HCT116 (cell line): ENCODE data around the gene VAV2. TPM values are rescaled to one million over a fixed set of nuclear protein-coding genes. Genes with fewer than 3 reads are reported as not detected.

ENCODE experiments used
- ATAC-seq: fragments of 200-7000 bp; cut with Tn5 transposase; 2 replicates; pipeline ENCODE4 v1.9.1; 2020; ENCODE audit warnings: mild to moderate bottlenecking, moderate library complexity
- BruUV-seq: library from RNA; stranded (reverse); fragments of 400-500 nt; replicated peaks from 2 replicates; lab custom pipeline; 2021; lab: Mats Ljungman, UMichigan
- CTCF ChIA-PET: fragments of 300-600 bp; sonication (Branson Sonifier 250); formaldehyde crosslinking; loops from one replicate; lab custom pipeline; 2021; ENCODE audit warnings: antibody characterized with exemption; lab: Charles Lee
- POLR2A ChIA-PET: fragments of 300-600, 350-600 bp; sonication (Branson Sonifier 250); formaldehyde crosslinking; loops from one replicate; lab custom pipeline; 2021; ENCODE audit warnings: antibody characterized with exemption; lab: Charles Lee
- RAD21 ChIA-PET, 2 experiments: fragments of 300-600 bp; sonication (Branson Sonifier 250); formaldehyde crosslinking; loops; one replicate each; lab custom pipeline; 2023; ENCODE audit warnings: low total read pairs in 2 of 2; ENCODE audit not compliant: uncharacterized antibody in 2 of 2, unreplicated experiment in 2 of 2, low non-redundant PET in 1 of 2; lab: Charles Lee
- DNase-seq: peaks from one replicate; pipeline ENCODE4 v3.0.0-alpha.2; 2010; ENCODE audit warnings: low read depth, low spot score
- H2AFZ ChIP-seq: fragments of 200-600 bp; shearing (Covaris generic), sonication (generic); 2 replicates; pipeline ENCODE4 v1.6.1; 2017; ENCODE audit warnings: low read depth, mixed run types, mixed read lengths, antibody characterized with exemption, low read length; ENCODE audit not compliant: poor library complexity, severe bottlenecking
- H3K27ac ChIP-seq: 2 replicates; pipeline ENCODE4 v1.5.1; 2012; ENCODE audit warnings: low read depth, low read length
- H3K27me3 ChIP-seq: fragments of 200-600 bp; sonication (generic); 2 replicates; pipeline ENCODE4 v1.6.1; 2016; ENCODE audit warnings: mixed run types, low read length, mixed read lengths; ENCODE audit not compliant: insufficient read depth
- H3K36me3 ChIP-seq, 2 experiments: fragments of 200-500 bp in 1 of 2; fragments of 200-600 bp in 1 of 2; sonication (Bioruptor generic) in 1 of 2; sonication (generic) in 1 of 2; 2 replicates each; pipeline versions ENCODE4 v1.5.1 to v1.6.1; 2014 to 2016; ENCODE audit warnings: low read length in 2 of 2, inconsistent platforms in 1 of 2, mixed read lengths in 1 of 2, mixed run types in 1 of 2; ENCODE audit not compliant: insufficient read depth in 2 of 2, control insufficient read depth in 1 of 2
- H3K4me1 ChIP-seq, 2 experiments: fragments of 200-600 bp in 1 of 2; sonication (generic) in 1 of 2; 2 replicates each; pipeline versions ENCODE4 v1.5.1 to v1.6.1; 2012 to 2017; ENCODE audit warnings: low read length in 2 of 2, inconsistent platforms in 1 of 2, mild to moderate bottlenecking in 1 of 2, mixed read lengths in 1 of 2, mixed run types in 1 of 2, moderate library complexity in 1 of 2; ENCODE audit not compliant: insufficient read depth in 2 of 2, control insufficient read depth in 1 of 2
- H3K4me2 ChIP-seq: fragments of 200-600 bp; sonication (generic); 2 replicates; pipeline ENCODE4 v1.6.1; 2017; ENCODE audit warnings: mixed run types, low read length, mixed read lengths
- H3K4me3 ChIP-seq, 2 experiments: fragments of 200-600 bp in 1 of 2; sonication (generic) in 1 of 2; replicated peaks in 1 of 2; 2 replicates each; pipeline ENCODE4 v1.5.1; 2011 to 2016; ENCODE audit warnings: low read length in 2 of 2, control low read depth in 1 of 2, low read depth in 1 of 2, mild to moderate bottlenecking in 1 of 2, mixed read lengths in 1 of 2, mixed run types in 1 of 2
- H3K79me2 ChIP-seq: fragments of 200-600 bp; sonication (generic); 2 replicates; pipeline ENCODE4 v1.6.1; 2017; ENCODE audit warnings: mild to moderate bottlenecking, mixed run types, low read length, moderate library complexity, mixed read lengths; ENCODE audit not compliant: insufficient read depth
- H3K9ac ChIP-seq: fragments of 200-600 bp; sonication (generic); 2 replicates; pipeline ENCODE4 v1.6.1; 2016; ENCODE audit warnings: low read length, mixed read lengths
- H3K9me2 ChIP-seq: fragments of 200-600 bp; sonication (generic), shearing (Covaris generic); 2 replicates; pipeline ENCODE4 v1.6.1; 2017; ENCODE audit warnings: mixed run types, mild to moderate bottlenecking, moderate library complexity; ENCODE audit not compliant: insufficient read depth
- H3K9me3 ChIP-seq, 2 experiments: fragments of 200-500 bp in 1 of 2; fragments of 200-600 bp in 1 of 2; sonication (Bioruptor generic) in 1 of 2; sonication (generic) in 1 of 2; 2 replicates each; pipeline ENCODE4 v1.6.1; 2014 to 2017; ENCODE audit warnings: low read length in 2 of 2, mixed read lengths in 2 of 2, inconsistent platforms in 1 of 2, low read depth in 1 of 2, mild to moderate bottlenecking in 1 of 2, mixed run types in 1 of 2, moderate library complexity in 1 of 2; ENCODE audit not compliant: control insufficient read depth in 1 of 2, insufficient read depth in 1 of 2
- H4K20me1 ChIP-seq: fragments of 200-600 bp; sonication (generic), shearing (Covaris generic); 2 replicates; pipeline ENCODE4 v1.6.1; 2017; ENCODE audit warnings: mixed run types, mild to moderate bottlenecking, moderate library complexity; ENCODE audit not compliant: insufficient read depth
- CBX3 ChIP-seq: IDR thresholded peaks from 2 replicates; pipeline ENCODE4 v1.6.1; 2012; ENCODE audit warnings: low read depth
- CEBPB ChIP-seq: IDR thresholded peaks from 2 replicates; pipeline ENCODE4 v1.6.1; 2012; ENCODE audit warnings: low read depth
- EGR1 ChIP-seq: IDR thresholded peaks from 2 replicates; pipeline ENCODE4 v1.6.1; 2012; ENCODE audit warnings: low read depth
- EZH2 ChIP-seq: fragments of 200-600 bp; sonication (generic); IDR thresholded peaks from 2 replicates; pipeline ENCODE4 v1.6.1; 2017; ENCODE audit warnings: antibody characterized with exemption, mixed run types
- EZH2phosphoT487 ChIP-seq: fragments of 200-600 bp; IDR thresholded peaks from 2 replicates; pipeline ENCODE4 v1.6.1; 2018; ENCODE audit warnings: antibody characterized with exemption, borderline replicate concordance
- JUND ChIP-seq: IDR thresholded peaks from 2 replicates; pipeline ENCODE4 v1.6.1; 2012
- POLR2A ChIP-seq: IDR thresholded peaks from 2 replicates; pipeline ENCODE4 v1.7.0; 2011; ENCODE audit warnings: borderline replicate concordance; ENCODE audit not compliant: insufficient read depth, insufficient read length; ENCODE audit errors: extremely low read depth
- POLR2AphosphoS5 ChIP-seq: IDR thresholded peaks from 2 replicates; pipeline ENCODE4 v1.6.1; 2011; ENCODE audit warnings: mild to moderate bottlenecking, low read depth, low read length, moderate library complexity
- RAD21 ChIP-seq: IDR thresholded peaks from 2 replicates; pipeline ENCODE4 v1.6.1; 2012; ENCODE audit warnings: low read depth, mild to moderate bottlenecking
- SIN3A ChIP-seq: IDR thresholded peaks from 2 replicates; pipeline ENCODE4 v1.6.1; 2012; ENCODE audit warnings: low read depth
- SP1 ChIP-seq: IDR thresholded peaks from 2 replicates; pipeline ENCODE4 v1.6.1; 2012; ENCODE audit warnings: low read depth
- SRF ChIP-seq: IDR thresholded peaks from 2 replicates; pipeline ENCODE4 v1.6.1; 2012; ENCODE audit warnings: low read depth
- YY1 ChIP-seq: IDR thresholded peaks from 2 replicates; pipeline ENCODE4 v1.6.1; 2011; ENCODE audit warnings: low read length, low read depth, moderate library complexity, mild to moderate bottlenecking; ENCODE audit not compliant: insufficient replicate concordance; ENCODE audit errors: extremely low read depth
- ZFX ChIP-seq: fragments of 450-650 bp; IDR thresholded peaks from 2 replicates; pipeline ENCODE4 v1.6.1; 2017
- ZNF274 ChIP-seq: fragments of 200-500 bp; sonication (Bioruptor generic); IDR thresholded peaks from 2 replicates; pipeline ENCODE4 v1.6.1; 2014; ENCODE audit warnings: mild to moderate bottlenecking, low read depth, low read length, inconsistent platforms
- intact Hi-C: fragments of 100-400 bp; cut with micrococcal nuclease; formaldehyde crosslinking; loops from 2 replicates; pipeline ENCODE4 v1.10.0; 2022
- total RNA-seq: library from RNA; stranded (reverse); gene quantifications from one replicate; pipeline ENCODE4 v1.2.1, GENCODE V29; 2021; ENCODE audit not compliant: unreplicated experiment
- TF ChIP-seq, protein P1 (sequence below): IDR thresholded peaks from 2 replicates; pipeline ENCODE4 v1.6.1; 2012
- TF ChIP-seq, protein P2 (sequence below): IDR thresholded peaks from 2 replicates; pipeline ENCODE4 v1.6.1; 2012; ENCODE audit warnings: low read depth
- TF ChIP-seq, protein P3 (sequence below), 3 experiments: fragments of 200-600 bp in 1 of 3; sonication (generic) in 1 of 3; IDR thresholded peaks in 2 of 3; conservative IDR thresholded peaks in 1 of 3; 2 replicates each; pipeline ENCODE4 v1.5.1; 2012 to 2017; ENCODE audit warnings: low read depth in 2 of 3, low read length in 2 of 3, antibody characterized with exemption in 1 of 3, borderline replicate concordance in 1 of 3, control low read depth in 1 of 3, mild to moderate bottlenecking in 1 of 3, mixed read lengths in 1 of 3, mixed run types in 1 of 3, moderate library complexity in 1 of 3; ENCODE audit not compliant: insufficient read depth in 1 of 3
- TF ChIP-seq, protein P4 (sequence below): IDR thresholded peaks from 2 replicates; pipeline ENCODE4 v1.6.1; 2012

The VAV2 gene
- total RNA-seq, 1 experiment from 2014 or later, result 33.2 TPM

DNA sequence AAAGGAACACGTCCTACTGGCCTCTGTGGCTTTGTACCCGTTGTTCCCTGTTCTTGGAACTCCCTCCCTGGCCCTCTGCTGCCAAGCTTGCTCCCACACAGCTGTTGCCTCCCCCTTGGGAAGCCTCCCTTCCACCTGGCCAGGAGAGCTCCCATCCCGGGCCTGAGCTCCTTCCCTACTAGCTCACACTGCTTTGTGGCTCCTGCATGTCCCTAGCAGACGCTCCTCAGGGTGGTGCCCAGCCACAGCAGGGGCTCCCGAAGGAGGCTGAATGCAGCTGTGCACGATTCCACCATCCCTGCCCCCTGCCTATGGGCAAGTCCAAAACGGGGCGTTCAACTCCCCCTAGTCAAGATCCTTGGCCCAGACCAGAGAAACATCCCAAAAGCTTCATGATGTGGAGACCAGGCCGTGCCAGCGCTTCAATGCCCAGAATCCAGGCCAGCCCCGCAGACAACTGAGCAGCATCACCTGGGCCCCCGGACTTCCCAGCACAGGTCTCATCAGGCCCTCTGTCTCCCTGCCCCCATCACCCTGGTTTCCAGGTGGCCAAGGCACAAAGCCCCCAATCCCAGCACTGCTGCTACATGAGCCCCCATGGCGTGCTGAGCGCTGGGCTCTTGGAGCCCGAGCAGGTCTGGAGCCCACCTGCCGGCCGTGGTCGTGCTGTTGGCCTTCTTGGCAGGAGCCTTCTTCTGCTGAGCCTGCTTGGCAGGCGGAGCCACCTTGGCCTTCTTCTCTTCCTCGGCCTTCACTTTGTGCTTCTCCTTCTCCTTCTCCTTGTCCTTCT lies 47.5 kb upstream of the VAV2 start:
- no TSS peak for BruUV-seq
- peaks cover 0 to 9% of the 10 kb centered on the region in 2 experiments; a peak in 1 of 4 replicates for H3K36me3 ChIP-seq
- TF ChIP-seq EZH2phosphoT487 (no peak), POLR2AphosphoS5 (no peak), ZNF274 (no peak), POLR2A (no peak), RAD21 (no peak), CEBPB (no peak), EGR1 (no peak), SIN3A (no peak), CBX3 (no peak), EZH2 (no peak), SRF (no peak), JUND (no peak), SP1 (no peak), ZFX (no peak), YY1 (no peak)
- TF ChIP-seq, protein P1, sequence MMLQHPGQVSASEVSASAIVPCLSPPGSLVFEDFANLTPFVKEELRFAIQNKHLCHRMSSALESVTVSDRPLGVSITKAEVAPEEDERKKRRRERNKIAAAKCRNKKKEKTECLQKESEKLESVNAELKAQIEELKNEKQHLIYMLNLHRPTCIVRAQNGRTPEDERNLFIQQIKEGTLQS, result no peak
- TF ChIP-seq, protein P2, sequence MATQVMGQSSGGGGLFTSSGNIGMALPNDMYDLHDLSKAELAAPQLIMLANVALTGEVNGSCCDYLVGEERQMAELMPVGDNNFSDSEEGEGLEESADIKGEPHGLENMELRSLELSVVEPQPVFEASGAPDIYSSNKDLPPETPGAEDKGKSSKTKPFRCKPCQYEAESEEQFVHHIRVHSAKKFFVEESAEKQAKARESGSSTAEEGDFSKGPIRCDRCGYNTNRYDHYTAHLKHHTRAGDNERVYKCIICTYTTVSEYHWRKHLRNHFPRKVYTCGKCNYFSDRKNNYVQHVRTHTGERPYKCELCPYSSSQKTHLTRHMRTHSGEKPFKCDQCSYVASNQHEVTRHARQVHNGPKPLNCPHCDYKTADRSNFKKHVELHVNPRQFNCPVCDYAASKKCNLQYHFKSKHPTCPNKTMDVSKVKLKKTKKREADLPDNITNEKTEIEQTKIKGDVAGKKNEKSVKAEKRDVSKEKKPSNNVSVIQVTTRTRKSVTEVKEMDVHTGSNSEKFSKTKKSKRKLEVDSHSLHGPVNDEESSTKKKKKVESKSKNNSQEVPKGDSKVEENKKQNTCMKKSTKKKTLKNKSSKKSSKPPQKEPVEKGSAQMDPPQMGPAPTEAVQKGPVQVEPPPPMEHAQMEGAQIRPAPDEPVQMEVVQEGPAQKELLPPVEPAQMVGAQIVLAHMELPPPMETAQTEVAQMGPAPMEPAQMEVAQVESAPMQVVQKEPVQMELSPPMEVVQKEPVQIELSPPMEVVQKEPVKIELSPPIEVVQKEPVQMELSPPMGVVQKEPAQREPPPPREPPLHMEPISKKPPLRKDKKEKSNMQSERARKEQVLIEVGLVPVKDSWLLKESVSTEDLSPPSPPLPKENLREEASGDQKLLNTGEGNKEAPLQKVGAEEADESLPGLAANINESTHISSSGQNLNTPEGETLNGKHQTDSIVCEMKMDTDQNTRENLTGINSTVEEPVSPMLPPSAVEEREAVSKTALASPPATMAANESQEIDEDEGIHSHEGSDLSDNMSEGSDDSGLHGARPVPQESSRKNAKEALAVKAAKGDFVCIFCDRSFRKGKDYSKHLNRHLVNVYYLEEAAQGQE, result no peak
- TF ChIP-seq, protein P3, sequence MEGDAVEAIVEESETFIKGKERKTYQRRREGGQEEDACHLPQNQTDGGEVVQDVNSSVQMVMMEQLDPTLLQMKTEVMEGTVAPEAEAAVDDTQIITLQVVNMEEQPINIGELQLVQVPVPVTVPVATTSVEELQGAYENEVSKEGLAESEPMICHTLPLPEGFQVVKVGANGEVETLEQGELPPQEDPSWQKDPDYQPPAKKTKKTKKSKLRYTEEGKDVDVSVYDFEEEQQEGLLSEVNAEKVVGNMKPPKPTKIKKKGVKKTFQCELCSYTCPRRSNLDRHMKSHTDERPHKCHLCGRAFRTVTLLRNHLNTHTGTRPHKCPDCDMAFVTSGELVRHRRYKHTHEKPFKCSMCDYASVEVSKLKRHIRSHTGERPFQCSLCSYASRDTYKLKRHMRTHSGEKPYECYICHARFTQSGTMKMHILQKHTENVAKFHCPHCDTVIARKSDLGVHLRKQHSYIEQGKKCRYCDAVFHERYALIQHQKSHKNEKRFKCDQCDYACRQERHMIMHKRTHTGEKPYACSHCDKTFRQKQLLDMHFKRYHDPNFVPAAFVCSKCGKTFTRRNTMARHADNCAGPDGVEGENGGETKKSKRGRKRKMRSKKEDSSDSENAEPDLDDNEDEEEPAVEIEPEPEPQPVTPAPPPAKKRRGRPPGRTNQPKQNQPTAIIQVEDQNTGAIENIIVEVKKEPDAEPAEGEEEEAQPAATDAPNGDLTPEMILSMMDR (IDR thresholded peaks at IDR 0.05 in 2 of 3, conservative IDR thresholded peaks at IDR 0.05 in 1 of 3; ENCODE audit: borderline replicate concordance in 1 of 3, insufficient read depth in 1 of 3, low read depth in 2 of 3, low read length in 2 of 3), result no peak
- TF ChIP-seq, protein P4, sequence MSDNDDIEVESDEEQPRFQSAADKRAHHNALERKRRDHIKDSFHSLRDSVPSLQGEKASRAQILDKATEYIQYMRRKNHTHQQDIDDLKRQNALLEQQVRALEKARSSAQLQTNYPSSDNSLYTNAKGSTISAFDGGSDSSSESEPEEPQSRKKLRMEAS, result no peak
- TF ChIP-seq, all 23 proteins: peak for 0
- H4K20me1 ChIP-seq, result no peaks in the 10 kb centered on the region
- H3K27ac ChIP-seq, result no peak overlapping the region
- H3K79me2 ChIP-seq, result no peaks in the 10 kb centered on the region
- no peak overlapping the region for H3K4me2 ChIP-seq
- no peaks in the 10 kb centered on the region for H3K27me3 ChIP-seq
- CTCF ChIA-PET, result no interaction called here
- H3K9me2 ChIP-seq, result no peaks in the 10 kb centered on the region
- RAD21 ChIA-PET, result no interaction called here
- DNase-seq (no peak), ATAC-seq (no peak)
- POLR2A ChIA-PET, result no interaction called here
- no peaks in the 10 kb centered on the region for H3K4me1 ChIP-seq
- intact Hi-C loops, result no loop called here
- no peak overlapping the region for H3K4me3 ChIP-seq
- no peak overlapping the region for H2AFZ ChIP-seq
- no peak overlapping the region for H3K9ac ChIP-seq
- no peaks in the 10 kb centered on the region for H3K9me3 ChIP-seq
